H9 (cell line): ENCODE results near the gene ANAPC13. TPM values are rescaled to one million over a fixed set of nuclear protein-coding genes. Genes with fewer than 3 reads are reported as not detected.

ENCODE experiments used
- DNase-seq: peaks from one replicate; pipeline ENCODE4 v3.0.0-alpha.2; 2017
- H2AFZ ChIP-seq: one replicate; pipeline ENCODE4 v1.6.1; 2013; ENCODE audit warnings: mild to moderate bottlenecking, low read length, control low read depth, moderate library complexity
- H2AK5ac ChIP-seq: 2 replicates; pipeline ENCODE4 v1.6.1; 2013; ENCODE audit warnings: low read length, control low read depth, mixed read lengths; ENCODE audit not compliant: insufficient read length
- H2BK120ac ChIP-seq: one replicate; pipeline ENCODE4 v1.6.1; 2013; ENCODE audit warnings: low read depth, mild to moderate bottlenecking, low read length, control low read depth, inconsistent platforms; ENCODE audit not compliant: poor library complexity, severe bottlenecking
- H2BK12ac ChIP-seq: 2 replicates; pipeline ENCODE4 v1.6.1; 2013; ENCODE audit warnings: low read length, control low read depth, mixed read lengths, low read depth; ENCODE audit not compliant: insufficient read length
- H2BK15ac ChIP-seq: 2 replicates; pipeline ENCODE4 v1.6.1; 2013; ENCODE audit warnings: low read depth, low read length, control low read depth
- H2BK20ac ChIP-seq: one replicate; pipeline ENCODE4 v1.6.1; 2013; ENCODE audit warnings: low read depth, mild to moderate bottlenecking, low read length, control low read depth, inconsistent platforms; ENCODE audit not compliant: poor library complexity, severe bottlenecking
- H2BK5ac ChIP-seq: 2 replicates; pipeline ENCODE4 v1.6.1; 2013; ENCODE audit warnings: low read length, control low read depth, mixed read lengths; ENCODE audit not compliant: insufficient read length
- H3K14ac ChIP-seq: 2 replicates; pipeline ENCODE4 v1.6.1; 2013; ENCODE audit warnings: low read length, control low read depth; ENCODE audit not compliant: insufficient read depth
- H3K18ac ChIP-seq: 2 replicates; pipeline ENCODE4 v1.6.1; 2013; ENCODE audit warnings: low read depth, mild to moderate bottlenecking, mixed read lengths, low read length, control low read depth; ENCODE audit not compliant: insufficient read length
- H3K23ac ChIP-seq: 2 replicates; pipeline ENCODE4 v1.6.1; 2013; ENCODE audit warnings: low read length, control low read depth, mixed read lengths, low read depth; ENCODE audit not compliant: insufficient read length
- H3K23me2 ChIP-seq: 2 replicates; pipeline ENCODE4 v1.6.1; 2013; ENCODE audit warnings: low read depth, mild to moderate bottlenecking, mixed read lengths, low read length, control low read depth; ENCODE audit not compliant: insufficient read length, poor library complexity, severe bottlenecking
- H3K27ac ChIP-seq: 2 replicates; pipeline ENCODE4 v1.5.1; 2013; ENCODE audit warnings: low read length, control low read depth, mixed read lengths, low read depth; ENCODE audit not compliant: insufficient read length
- H3K27me3 ChIP-seq: 2 replicates; pipeline ENCODE4 v1.6.1; 2013; ENCODE audit warnings: low read length, control low read depth, inconsistent platforms; ENCODE audit not compliant: insufficient read depth
- H3K4ac ChIP-seq: 2 replicates; pipeline ENCODE4 v1.6.1; 2013; ENCODE audit warnings: low read depth, mild to moderate bottlenecking, control low read depth, inconsistent platforms, low read length, moderate library complexity
- H3K4me1 ChIP-seq: 2 replicates; pipeline ENCODE4 v1.6.1; 2013; ENCODE audit warnings: low read length, control low read depth, inconsistent platforms; ENCODE audit not compliant: insufficient read depth
- H3K4me2 ChIP-seq: 2 replicates; pipeline ENCODE4 v1.6.1; 2013; ENCODE audit warnings: low read length, control low read depth, mixed read lengths; ENCODE audit not compliant: insufficient read length, insufficient read depth
- H3K56ac ChIP-seq: 2 replicates; pipeline ENCODE4 v1.6.1; 2013; ENCODE audit warnings: low read depth, mild to moderate bottlenecking, mixed read lengths, low read length, control low read depth; ENCODE audit not compliant: insufficient read length
- H3K79me1 ChIP-seq: 2 replicates; pipeline ENCODE4 v1.6.1; 2013; ENCODE audit warnings: low read depth, mild to moderate bottlenecking, moderate library complexity, low read length, control low read depth, inconsistent platforms; ENCODE audit not compliant: insufficient read depth, poor library complexity, severe bottlenecking
- H3K79me2 ChIP-seq: 2 replicates; pipeline ENCODE4 v1.6.1; 2013; ENCODE audit warnings: low read length, control low read depth, inconsistent platforms; ENCODE audit not compliant: insufficient read depth
- H3K9ac ChIP-seq: 2 replicates; pipeline ENCODE4 v1.6.1; 2013; ENCODE audit warnings: low read length, control low read depth, mixed read lengths; ENCODE audit not compliant: insufficient read length; ENCODE audit errors: extremely low read depth
- H3K9me3 ChIP-seq: one replicate; pipeline ENCODE4 v1.6.1; 2013; ENCODE audit warnings: low read depth, low read length, inconsistent platforms; ENCODE audit not compliant: control insufficient read depth
- H3T11ph ChIP-seq: one replicate; pipeline ENCODE4 v1.6.1; 2013; ENCODE audit warnings: mild to moderate bottlenecking, low read length, control low read depth, inconsistent platforms
- H4K20me1 ChIP-seq: one replicate; pipeline ENCODE4 v1.6.1; 2013; ENCODE audit not compliant: control insufficient read depth, insufficient read length, insufficient read depth
- H4K5ac ChIP-seq: 2 replicates; pipeline ENCODE4 v1.6.1; 2013; ENCODE audit warnings: low read depth, mild to moderate bottlenecking, mixed read lengths, low read length, control low read depth; ENCODE audit not compliant: insufficient read length
- H4K8ac ChIP-seq: replicated peaks from 2 replicates; pipeline ENCODE4 v1.6.1; 2013; ENCODE audit warnings: low read length, control low read depth, mixed read lengths, low read depth; ENCODE audit not compliant: insufficient read length
- H4K91ac ChIP-seq: 2 replicates; pipeline ENCODE4 v1.6.1; 2013; ENCODE audit warnings: low read depth, mild to moderate bottlenecking, moderate library complexity, mixed read lengths, low read length, control low read depth; ENCODE audit not compliant: insufficient read length
- H3K27ac Mint-ChIP-seq, 3 experiments: 2 replicates in 2 of 3; 3 replicates in 1 of 3; pipeline ENCODE4 v1.8.0; 2020 to 2021; ENCODE audit warnings: mixed read lengths in 3 of 3, mild to moderate bottlenecking in 1 of 3, moderate library complexity in 1 of 3
- H3K27me3 Mint-ChIP-seq: 2 replicates; pipeline ENCODE4 v1.8.0; 2021; ENCODE audit warnings: low read depth, mild to moderate bottlenecking, moderate library complexity, mixed read lengths
- H3K36me3 Mint-ChIP-seq, 3 experiments: 2 replicates in 2 of 3; 3 replicates in 1 of 3; pipeline ENCODE4 v1.8.0; 2020 to 2021; ENCODE audit warnings: low read depth in 3 of 3, mixed read lengths in 3 of 3; ENCODE audit not compliant: insufficient read depth in 1 of 3
- H3K4me1 Mint-ChIP-seq, 2 experiments: 2 replicates each; pipeline ENCODE4 v1.8.0; 2020; ENCODE audit warnings: mixed read lengths in 2 of 2
- H3K4me3 Mint-ChIP-seq, 2 experiments: 2 replicates in 1 of 2; 3 replicates in 1 of 2; pipeline ENCODE4 v1.8.0; 2020 to 2021; ENCODE audit warnings: mild to moderate bottlenecking in 2 of 2, mixed read lengths in 2 of 2, moderate library complexity in 1 of 2
- H3K9me3 Mint-ChIP-seq, 2 experiments: 2 replicates in 1 of 2; 3 replicates in 1 of 2; pipeline ENCODE4 v1.8.0; 2020; ENCODE audit warnings: mild to moderate bottlenecking in 2 of 2, mixed read lengths in 2 of 2, moderate library complexity in 1 of 2
- CTCF ChIP-seq: fragments of 200-600 bp; sonication (generic); conservative IDR thresholded peaks from 3 replicates; pipeline ENCODE4 v1.8.0; 2021; ENCODE audit warnings: antibody characterized with exemption, mild to moderate bottlenecking
- WGBS: extraction: QIAGEN DNeasy Blood & Tissue Kit; methylation state at CpG from one replicate; pipeline ENCODE4 v1.1.7; 2013; ENCODE audit warnings: missing lambda C conversion rate, low lambda C conversion rate, mixed read lengths; ENCODE audit not compliant: insufficient read length; ENCODE audit errors: extremely low coverage; 5-methylcytosine and 5-hydroxymethylcytosine counted together
- total RNA-seq: library from RNA; stranded (reverse); gene quantifications from 2 replicates; pipeline ENCODE4 v1.2.1, GENCODE V29; 2021

The ANAPC13 gene
- total RNA-seq, 1 experiment from 2014 or later: 42.8 TPM

GRCh38 chr3:134464689-134465365 is 21.0 kb downstream of the ANAPC13 start:
- H2AK5ac ChIP-seq: peak overlapping the region; percentile 30
- no peaks in the 10 kb centered on the region for H4K20me1 ChIP-seq
- H3K23ac ChIP-seq: no peak overlapping the region
- no peak overlapping the region for H3K4me2 ChIP-seq
- no peaks in the 10 kb centered on the region for H3K79me2 ChIP-seq
- no peaks in the 10 kb centered on the region; the same call in 1 of the 2 replicates for H3K27me3 Mint-ChIP-seq
- peak overlapping the region; percentile 4 for H4K5ac ChIP-seq
- H3K9me3 Mint-ChIP-seq: no peaks in the 10 kb centered on the region
- no peaks in the 10 kb centered on the region for H3K9me3 ChIP-seq
- peak overlapping the region; percentile 98 for H2BK12ac ChIP-seq
- H2BK20ac ChIP-seq: peak overlapping the region; percentile 95
- peak overlapping the region; percentile 31 for H3K18ac ChIP-seq
- no CpG with 5 or more reads among the region's 8 CpGs for WGBS
- H3K27ac Mint-ChIP-seq: peak overlapping the region; percentile 57 to 98 (median 87)
- peak overlapping the region; percentile 95 for H3K14ac ChIP-seq
- H2BK120ac ChIP-seq: peak overlapping the region; percentile 99
- H3K4me3 Mint-ChIP-seq: peak overlapping the region in 1 of 2 experiments; percentile 70; a peak in 2 of 5 replicates
- no peak overlapping the region for H3T11ph ChIP-seq
- DNase-seq: peak; percentile 47
- no peak overlapping the region for H2BK15ac ChIP-seq
- peaks cover 26 to 38% of the 10 kb centered on the region in 2 experiments for H3K4me1 Mint-ChIP-seq
- no peak; the same call in 2 of the 3 replicates for TF ChIP-seq CTCF
- no peaks in the 10 kb centered on the region for H3K27me3 ChIP-seq
- peak overlapping the region; percentile 2 for H2BK5ac ChIP-seq
- peak overlapping the region; percentile 75 for H3K27ac ChIP-seq
- H3K36me3 Mint-ChIP-seq: no peaks in the 10 kb centered on the region
- no peak overlapping the region for H4K8ac ChIP-seq
- H3K79me1 ChIP-seq: no peaks in the 10 kb centered on the region
- H2AFZ ChIP-seq: no peak overlapping the region
- H4K91ac ChIP-seq: peak overlapping the region; percentile 46
- H3K23me2 ChIP-seq: peaks cover 3% of the 10 kb centered on the region
- H3K4ac ChIP-seq: peak overlapping the region; percentile 1
- H3K9ac ChIP-seq: no peak overlapping the region
- H3K4me1 ChIP-seq: peaks cover 9% of the 10 kb centered on the region; the same call in 1 of the 2 replicates
- no peak overlapping the region for H3K56ac ChIP-seq
